ENCODE data around the gene MET.
"Not testable (repeated sequence)": the region's sequence is repeated elsewhere in the genome, so short reads cannot be mapped to it uniquely, and the experiment has no call there.

The MET gene

GRCh38 chr7:116812860-116813259, 140.9 kb downstream of the MET start:
- DNase-seq = peak; percentile 59

- DNase-seq = peak; percentile 10
Observed at GRCh38 chr7:116813371-116813770, 141.4 kb downstream of the MET start.

- no peak for DNase-seq
Observed at GRCh38 chr7:116815041-116815440, 143.0 kb downstream of the MET start.

- no peak for DNase-seq
Observed at GRCh38 chr7:116820149-116820548, 148.2 kb downstream of the MET start.

- DNase-seq = not testable (repeated sequence)
Observed at GRCh38 chr7:116821647-116822046, 149.7 kb downstream of the MET start.

- DNase-seq = no peak
Observed at GRCh38 chr7:116824449-116824848, 152.5 kb downstream of the MET start.

- DNase-seq = no peak
Observed at GRCh38 chr7:116828281-116828680, 156.3 kb downstream of the MET start.

GRCh38 chr7:116829041-116829440, 157.0 kb downstream of the MET start:
- DNase-seq = no peak

- DNase-seq = no peak
Observed at GRCh38 chr7:116829493-116829892, 157.5 kb downstream of the MET start.

GRCh38 chr7:116832692-116833091, 160.7 kb downstream of the MET start:
- no peak for DNase-seq

- DNase-seq = peak; percentile 15
Observed at GRCh38 chr7:116834815-116835504, 163.0 kb downstream of the MET start.

GRCh38 chr7:116836048-116836447, 164.1 kb downstream of the MET start:
- DNase-seq = no peak

GRCh38 chr7:116836911-116837310, 164.9 kb downstream of the MET start:
- no peak for DNase-seq

GRCh38 chr7:116837586-116837985, 165.6 kb downstream of the MET start:
- DNase-seq = no peak

- no peak for DNase-seq
Observed at GRCh38 chr7:116840256-116840655, 168.3 kb downstream of the MET start.

GRCh38 chr7:116842371-116842770, 170.4 kb downstream of the MET start:
- peak; percentile 37 for DNase-seq

- peak; percentile 94 for DNase-seq
Observed at GRCh38 chr7:116843378-116843777, 171.4 kb downstream of the MET start.
